Left renal pelvis (tissue), 4 donors: ENCODE measurements around the gene RAD50. TPM values are rescaled to one million over a fixed set of nuclear protein-coding genes. Genes with fewer than 3 reads are reported as not detected.
"Not testable (repeated sequence)": the region's sequence is repeated elsewhere in the genome, so short reads cannot be mapped to it uniquely, and the experiment has no call there.

Experiments used
- DNase-seq, 4 donors: peaks; one replicate each; pipeline ENCODE4 v3.0.0-alpha.2; 2013; ENCODE audit warnings: low read depth in 4 of 4, low spot score in 3 of 4
- polyA plus RNA-seq, 4 donors: library from polyadenylated mRNA; unstranded; fragments of 120-200 nt; gene quantifications; one replicate each; pipeline ENCODE4 v1.2.1, GENCODE V29; 2013; ENCODE audit not compliant: insufficient read length in 4 of 4

RAD50 gene
- polyA plus RNA-seq, 4 donors: 36.7 to 55.2 (median 50.8) TPM

GRCh38 chr5:132627470-132627869 lies 70.7 kb downstream of the RAD50 start:
- no peak for DNase-seq

GRCh38 chr5:132628814-132629213 lies 72.0 kb downstream of the RAD50 start:
- DNase-seq: no peak

GRCh38 chr5:132629230-132629944 lies 72.6 kb downstream of the RAD50 start:
- DNase-seq: no peak

GRCh38 chr5:132633587-132633986 lies 76.8 kb downstream of the RAD50 start:
- DNase-seq: not testable (repeated sequence)

- no peak for DNase-seq
These were observed 79.1 kb downstream of the RAD50 start for GRCh38 chr5:132635873-132636272.

GRCh38 chr5:132637241-132637640 lies 80.5 kb downstream of the RAD50 start:
- DNase-seq: no peak

DNA sequence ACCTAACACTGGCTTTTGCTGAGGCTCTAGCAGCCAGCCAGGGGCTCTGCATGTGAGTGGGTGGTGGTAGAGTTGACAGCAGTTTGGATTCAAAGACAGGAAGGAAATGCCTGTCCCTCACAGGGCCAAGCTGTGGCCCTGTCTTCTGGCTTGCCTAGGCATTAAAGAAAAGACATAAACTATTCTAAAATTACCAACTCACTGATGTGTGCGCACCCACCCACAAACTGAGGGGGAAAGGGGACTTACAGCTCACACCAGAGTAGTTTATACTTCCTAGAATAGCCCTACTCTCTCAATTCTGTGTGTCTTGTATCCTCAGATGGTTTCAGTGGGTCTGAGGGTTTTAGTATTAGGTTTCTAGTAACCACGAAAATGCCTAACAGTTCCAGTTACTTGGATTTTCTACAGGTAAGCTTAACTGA lies 82.9 kb downstream of the RAD50 start:
- no peak for DNase-seq

GRCh38 chr5:132640613-132641012 lies 83.8 kb downstream of the RAD50 start:
- DNase-seq: no peak

- no peak for DNase-seq
These were observed 84.5 kb downstream of the RAD50 start for GRCh38 chr5:132641241-132641723.

DNA sequence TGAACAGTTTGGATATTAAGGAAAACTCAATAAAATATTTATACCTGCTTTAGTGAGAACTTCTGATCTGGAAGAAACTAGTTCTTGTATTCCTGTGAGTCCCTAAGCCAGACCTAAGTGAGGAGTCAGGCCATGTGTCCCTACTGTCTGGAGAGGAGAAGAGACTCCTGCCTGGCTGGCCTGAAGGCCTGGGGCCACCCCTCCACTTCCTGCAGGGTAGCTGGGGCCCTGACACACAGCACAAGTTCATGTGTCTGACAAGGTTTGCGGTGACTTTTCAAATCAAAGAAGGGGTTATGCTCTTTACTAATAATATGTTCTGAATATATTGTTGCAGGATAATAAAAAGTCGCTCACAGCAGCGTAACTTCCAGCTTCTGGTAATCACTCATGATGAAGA lies 85.1 kb downstream of the RAD50 start:
- no peak for DNase-seq

DNA sequence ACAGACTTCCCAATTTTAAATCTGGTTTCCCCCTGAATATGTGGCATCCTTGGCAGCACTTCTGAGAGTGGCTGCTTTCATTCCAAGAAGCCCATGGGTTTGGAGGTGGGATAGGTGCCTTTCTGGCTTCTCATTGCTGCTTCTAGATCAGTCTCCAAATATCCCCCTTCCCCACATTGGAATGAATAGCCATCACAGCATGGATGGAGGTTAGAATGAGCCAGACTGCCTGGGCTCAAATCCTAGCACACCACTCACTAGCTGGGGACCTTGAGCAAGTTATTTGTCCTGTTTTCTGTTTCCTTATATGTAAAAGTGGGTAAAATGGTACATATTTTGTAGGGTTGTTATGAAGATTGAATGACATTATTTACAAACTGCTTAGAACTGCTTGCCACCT lies 87.4 kb downstream of the RAD50 start:
- no peak for DNase-seq

DNA sequence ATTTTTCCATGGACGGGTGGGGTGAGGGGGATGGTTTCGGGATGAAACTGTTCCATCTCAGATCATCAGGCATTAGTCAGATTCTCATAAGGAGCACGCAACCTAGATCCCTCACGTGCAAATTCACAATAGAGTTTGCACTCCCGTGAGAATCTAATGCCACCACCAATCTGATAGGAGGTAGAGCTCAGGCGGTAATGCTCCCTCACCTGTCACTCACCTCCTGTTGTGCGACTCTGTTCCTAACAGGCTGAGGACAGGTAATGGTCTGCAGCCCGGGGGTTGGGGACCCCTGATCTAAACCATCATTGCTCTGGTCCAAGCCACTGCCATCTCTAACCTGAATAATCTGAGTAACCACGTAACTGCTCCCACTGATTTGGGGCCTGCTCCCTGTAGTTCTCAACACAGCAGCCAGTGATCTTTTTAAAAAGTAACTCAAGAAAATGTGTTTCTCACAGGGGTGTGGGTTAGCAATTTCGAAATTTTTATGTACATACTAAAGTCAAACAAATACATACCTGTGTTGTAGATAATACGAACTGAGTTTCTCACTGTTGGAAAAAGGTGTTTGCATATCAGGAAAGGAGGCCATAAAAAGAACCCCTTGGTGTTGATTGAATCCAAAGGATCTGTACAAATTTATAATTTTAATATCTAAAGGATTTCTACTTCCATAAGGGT lies 89.9 kb downstream of the RAD50 start:
- DNase-seq: no peak

DNA sequence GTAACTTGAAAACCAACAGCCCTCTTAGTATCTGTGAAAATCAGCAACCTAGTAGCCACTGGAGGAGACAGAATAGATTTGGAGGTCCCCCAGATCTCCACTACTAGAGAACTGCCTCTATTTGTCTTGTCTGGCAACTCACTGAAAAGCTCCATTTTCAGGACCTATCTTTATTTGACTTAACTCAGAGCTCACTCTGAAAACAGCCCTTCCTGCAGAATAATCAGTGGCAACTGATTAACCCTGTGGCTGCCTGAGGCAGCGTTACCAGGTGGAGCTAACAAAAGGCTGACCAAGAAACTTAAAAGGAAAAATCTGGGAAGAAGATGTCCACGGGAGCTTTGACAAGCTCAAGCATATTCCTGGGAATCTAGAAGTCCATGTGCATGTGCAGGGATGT lies 90.7 kb downstream of the RAD50 start:
- DNase-seq: no peak

DNA sequence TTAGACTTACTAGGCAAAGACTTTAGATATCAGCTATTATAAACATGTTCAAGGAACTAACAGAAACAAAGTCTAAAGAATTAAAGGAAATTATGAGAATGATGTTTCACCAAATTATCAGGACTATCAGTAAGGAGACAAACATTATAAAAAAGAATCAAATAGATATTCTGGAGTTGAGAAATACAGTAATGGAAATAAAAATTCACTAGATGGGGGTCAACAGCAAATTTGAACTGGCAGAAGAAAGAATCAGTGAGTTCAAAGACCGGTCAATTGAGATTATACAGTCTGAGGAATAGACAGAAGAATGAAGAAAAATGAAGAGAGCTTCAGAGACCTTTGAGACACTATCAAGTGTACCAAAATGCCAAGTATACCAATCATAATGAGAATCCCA lies 91.6 kb downstream of the RAD50 start:
- no peak for DNase-seq

DNA sequence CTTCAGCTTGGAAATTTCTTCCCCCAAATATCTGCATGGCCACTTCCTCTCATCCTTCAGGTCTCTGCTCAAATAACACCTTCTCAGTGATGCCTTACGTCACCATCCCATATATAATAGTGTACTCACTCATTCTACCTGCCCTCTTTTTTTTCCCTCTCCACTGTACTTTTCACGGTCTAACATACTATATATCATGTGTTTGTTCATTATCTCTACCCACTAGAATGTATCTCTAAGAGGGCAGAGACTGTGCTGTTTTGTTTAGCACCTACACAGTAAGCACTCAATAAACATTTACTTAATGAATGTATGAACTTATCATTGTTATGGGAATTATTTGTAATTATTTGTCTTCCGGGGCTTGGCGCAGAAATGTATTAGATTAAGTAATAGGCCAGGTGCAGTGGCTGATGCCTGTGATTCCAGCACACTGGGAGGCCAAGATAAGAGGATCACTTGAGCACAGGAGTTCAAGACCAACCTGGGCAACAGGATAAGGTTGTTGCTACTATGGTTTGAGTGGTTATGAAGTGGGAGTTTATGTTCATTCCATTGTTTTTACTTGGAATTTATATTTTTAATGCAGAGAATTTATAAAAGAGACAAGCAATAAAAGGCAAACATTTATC lies 95.2 kb downstream of the RAD50 start:
- DNase-seq: no peak

DNA sequence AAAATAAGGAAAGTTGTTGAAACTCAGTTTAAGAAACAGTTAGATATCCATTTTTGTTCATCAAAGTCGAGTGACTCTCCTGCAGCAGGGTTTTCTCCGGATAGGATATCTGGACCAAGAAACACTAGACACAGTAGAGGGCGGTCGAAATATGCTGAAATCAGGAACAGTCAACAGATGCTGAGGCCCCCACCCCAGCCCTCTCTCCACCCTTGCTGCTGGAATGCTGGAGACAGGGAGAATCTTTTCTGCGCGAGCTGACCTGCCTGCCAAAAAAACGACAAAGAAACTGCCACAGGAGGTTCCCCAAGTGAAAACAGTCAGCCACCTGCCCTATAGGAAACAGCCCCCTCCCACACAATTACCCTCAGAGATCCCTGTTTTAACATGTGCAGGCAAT lies 96.9 kb downstream of the RAD50 start:
- no peak for DNase-seq

DNA sequence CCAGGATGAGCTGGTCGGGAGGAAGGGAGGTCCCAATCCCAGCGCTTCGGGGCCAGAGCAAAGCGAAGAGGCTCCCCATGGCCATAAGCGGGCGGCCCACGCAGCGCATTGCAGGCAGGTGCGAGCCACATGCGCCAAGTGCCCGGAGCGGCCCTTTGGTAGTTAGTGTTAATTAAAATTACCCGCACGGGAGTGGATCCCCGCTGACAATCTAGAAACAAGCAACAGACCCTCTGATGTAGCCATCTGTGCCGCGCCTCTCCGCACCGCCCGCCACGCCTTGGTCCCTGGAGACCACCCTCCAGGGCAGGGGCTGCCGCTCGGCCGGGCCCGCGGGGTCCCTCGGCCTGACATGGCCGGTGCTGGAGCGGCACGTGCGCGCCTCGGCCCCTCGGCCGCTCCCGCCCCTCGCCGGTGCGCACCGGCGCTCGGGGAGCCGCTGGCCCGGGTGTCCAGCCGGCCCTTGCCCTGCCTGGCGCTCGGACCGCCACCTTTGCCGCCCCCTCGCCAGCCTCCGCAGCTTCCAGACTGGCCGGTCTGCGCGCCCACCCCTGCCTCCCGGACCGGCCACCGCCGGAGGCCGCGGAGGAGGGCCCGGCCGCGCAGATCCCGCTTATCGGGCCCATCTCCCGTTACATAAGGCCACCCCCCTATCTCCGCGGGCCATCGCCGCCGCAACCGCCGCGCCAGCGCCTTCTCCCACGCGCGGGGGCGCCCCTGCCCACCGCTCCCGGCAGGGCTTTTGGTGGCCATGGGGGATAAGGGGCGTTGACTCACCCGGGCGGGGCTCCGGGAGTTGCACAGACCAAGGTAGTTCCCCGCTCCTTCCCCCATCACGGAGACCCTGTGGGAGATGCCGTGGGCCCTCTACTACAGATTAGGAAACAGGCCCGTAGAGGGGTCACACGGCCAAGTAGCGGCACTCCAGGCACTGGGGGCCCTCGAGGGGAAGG lies 99.3 kb downstream of the RAD50 start:
- no peak for DNase-seq

- no peak for DNase-seq
These were observed 100.1 kb downstream of the RAD50 start for GRCh38 chr5:132656774-132657355.

- DNase-seq: no peak
These were observed 101.1 kb downstream of the RAD50 start, which contains the start of gene IL13 for GRCh38 chr5:132657676-132658380. IL13 (plus strand) TSS chr5:132658173; CDS start chr5:132658187, 14 bp downstream.
